A549 (cell line): ENCODE measurements around the gene NAALADL1.

Source experiments
- CHD2 ChIP-seq: fragments of 150-350 bp; IDR thresholded peaks from 2 replicates; pipeline ENCODE4 v1.6.1; 2014; ENCODE audit warnings: low read length; ENCODE audit not compliant: partially characterized antibody
- HDAC2 ChIP-seq: fragments of 200-600 bp; sonication (generic); IDR thresholded peaks from 2 replicates; pipeline ENCODE4 v1.6.1; 2016
- MAFK ChIP-seq: fragments of 450-650 bp; IDR thresholded peaks from 2 replicates; pipeline ENCODE4 v1.6.1; 2014; ENCODE audit not compliant: partially characterized antibody
- ZFP36 ChIP-seq: fragments of 450-650 bp; IDR thresholded peaks from 2 replicates; pipeline ENCODE4 v1.6.1; 2014; ENCODE audit warnings: borderline replicate concordance; ENCODE audit not compliant: partially characterized antibody

- TF ChIP-seq HDAC2 (no peak), CHD2 (no peak), MAFK (no peak), ZFP36 (no peak)
Measured at GRCh38 chr11:65066805-65067291, 8.5 kb upstream of the NAALADL1 start.
